ENCODE data around the gene SLC22A23. TPM values are rescaled to one million over a fixed set of nuclear protein-coding genes. Genes with fewer than 3 reads are reported as not detected.

The SLC22A23 gene
- total RNA-seq, 2 donors from 2014 or later: 53.1 to 129 TPM

DNA sequence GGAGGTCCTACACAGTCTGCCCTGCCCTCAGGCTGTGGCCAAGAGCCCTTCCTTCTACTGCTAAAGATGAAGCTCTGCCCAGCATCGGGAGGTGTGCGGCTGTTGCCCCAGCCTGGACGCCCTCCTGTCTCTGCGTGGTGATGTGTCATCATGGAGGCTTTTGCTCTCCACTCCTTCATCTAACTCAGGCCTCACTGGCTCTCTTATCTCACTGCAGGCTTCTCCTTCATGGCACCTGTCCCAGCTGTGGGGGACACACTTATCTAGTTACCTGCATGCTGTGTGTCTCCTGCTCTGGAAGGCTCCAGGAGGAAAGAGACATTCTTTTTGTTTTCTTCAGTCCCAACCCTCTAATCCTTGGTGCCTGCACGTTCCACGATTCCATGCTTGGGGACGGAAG, 109.0 kb downstream of the SLC22A23 start:
- TF ChIP-seq POLR2AphosphoS5 (IDR thresholded peaks at IDR 0.05): no peak
- TF ChIP-seq, protein P1, sequence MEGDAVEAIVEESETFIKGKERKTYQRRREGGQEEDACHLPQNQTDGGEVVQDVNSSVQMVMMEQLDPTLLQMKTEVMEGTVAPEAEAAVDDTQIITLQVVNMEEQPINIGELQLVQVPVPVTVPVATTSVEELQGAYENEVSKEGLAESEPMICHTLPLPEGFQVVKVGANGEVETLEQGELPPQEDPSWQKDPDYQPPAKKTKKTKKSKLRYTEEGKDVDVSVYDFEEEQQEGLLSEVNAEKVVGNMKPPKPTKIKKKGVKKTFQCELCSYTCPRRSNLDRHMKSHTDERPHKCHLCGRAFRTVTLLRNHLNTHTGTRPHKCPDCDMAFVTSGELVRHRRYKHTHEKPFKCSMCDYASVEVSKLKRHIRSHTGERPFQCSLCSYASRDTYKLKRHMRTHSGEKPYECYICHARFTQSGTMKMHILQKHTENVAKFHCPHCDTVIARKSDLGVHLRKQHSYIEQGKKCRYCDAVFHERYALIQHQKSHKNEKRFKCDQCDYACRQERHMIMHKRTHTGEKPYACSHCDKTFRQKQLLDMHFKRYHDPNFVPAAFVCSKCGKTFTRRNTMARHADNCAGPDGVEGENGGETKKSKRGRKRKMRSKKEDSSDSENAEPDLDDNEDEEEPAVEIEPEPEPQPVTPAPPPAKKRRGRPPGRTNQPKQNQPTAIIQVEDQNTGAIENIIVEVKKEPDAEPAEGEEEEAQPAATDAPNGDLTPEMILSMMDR (IDR thresholded peaks at IDR 0.05): no peak
- TF ChIP-seq POLR2A (IDR thresholded peaks at IDR 0.05): no peak
- H3K4me3 ChIP-seq: no peak overlapping the region
- 93% methylated on average over 7 of the region's 7 CpGs for WGBS
- H3K27ac ChIP-seq: no peak overlapping the region
- intact Hi-C loops (cut with DNase I): no loop called here
- H3K27me3 ChIP-seq (replicated peaks; ENCODE audit: insufficient read depth): no peaks in the 10 kb centered on the region
- DNase-seq (ENCODE audit: low spot score): no peak
- H3K9me3 ChIP-seq: no peaks in the 10 kb centered on the region
- H3K4me1 ChIP-seq (replicated peaks): peaks cover 4% of the 10 kb centered on the region
- H3K36me3 ChIP-seq: no peaks in the 10 kb centered on the region

DNA sequence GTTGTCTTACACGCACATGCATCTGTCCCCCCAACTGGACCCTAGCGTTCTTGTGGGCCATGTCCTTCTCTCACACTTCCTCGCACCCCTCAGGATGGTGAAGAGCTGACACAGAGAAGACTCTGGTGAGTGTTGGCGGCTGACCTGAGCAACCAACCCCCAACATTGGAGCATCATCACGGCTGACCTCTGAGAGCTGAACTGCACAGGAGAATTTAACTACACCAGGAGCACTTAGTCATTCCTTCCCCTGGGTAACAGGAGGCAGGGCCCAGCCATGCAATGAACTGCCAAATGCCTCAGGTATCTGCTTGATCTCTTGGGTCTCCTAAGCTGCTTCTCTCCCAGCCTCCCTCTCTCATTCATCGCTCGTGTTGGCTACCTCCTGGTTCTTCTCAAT, 109.6 kb downstream of the SLC22A23 start:
- Histone ChIP-seq H3K27me3 (replicated peaks; ENCODE audit: insufficient read depth) (no peaks in the 10 kb centered on the region), H3K4me3 (no peak overlapping the region), H3K36me3 (no peaks in the 10 kb centered on the region), H3K4me1 (replicated peaks) (peaks cover 4% of the 10 kb centered on the region), H3K9me3 (no peaks in the 10 kb centered on the region), H3K27ac (no peak overlapping the region)
- no peak for DNase-seq (ENCODE audit: low spot score)
- intact Hi-C loops (cut with DNase I): no loop called here
- no peak for TF ChIP-seq POLR2A (IDR thresholded peaks at IDR 0.05)
- no peak for TF ChIP-seq POLR2AphosphoS5 (IDR thresholded peaks at IDR 0.05)
- 94% methylated on average over 7 of the region's 7 CpGs for WGBS

DNA sequence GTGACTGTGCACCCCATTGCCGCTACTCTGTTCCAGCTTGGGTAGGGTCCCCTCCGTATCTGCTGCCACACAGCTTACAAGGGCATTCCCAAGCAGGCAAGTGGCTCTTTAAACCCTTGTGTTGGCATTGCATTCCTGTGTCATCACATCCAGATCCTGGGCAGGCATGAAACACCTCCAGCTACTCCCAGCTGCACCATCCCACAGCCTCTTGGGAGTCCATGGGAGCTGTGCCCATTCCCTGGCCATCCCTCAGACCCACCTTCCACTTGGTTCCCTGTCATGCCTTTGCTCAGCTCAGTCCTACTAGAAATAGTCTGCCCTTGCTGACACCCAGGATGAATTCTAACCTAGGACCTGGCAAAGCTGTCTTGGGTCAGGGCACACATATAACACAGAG, 110.4 kb downstream of the SLC22A23 start:
- Histone ChIP-seq H3K36me3 (no peaks in the 10 kb centered on the region), H3K27me3 (replicated peaks; ENCODE audit: insufficient read depth) (no peaks in the 10 kb centered on the region), H3K9me3 (no peaks in the 10 kb centered on the region), H3K4me1 (replicated peaks) (no peaks in the 10 kb centered on the region), H3K4me3 (no peak overlapping the region), H3K27ac (no peak overlapping the region)
- TF ChIP-seq POLR2A (IDR thresholded peaks at IDR 0.05) (no peak), POLR2AphosphoS5 (IDR thresholded peaks at IDR 0.05) (no peak)
- TF ChIP-seq, protein P1 (IDR thresholded peaks at IDR 0.05): no peak
- WGBS: 91% methylated on average over 2 of the region's 2 CpGs
- no peak for DNase-seq (ENCODE audit: low spot score)
- intact Hi-C loops (cut with DNase I): no loop called here

DNA sequence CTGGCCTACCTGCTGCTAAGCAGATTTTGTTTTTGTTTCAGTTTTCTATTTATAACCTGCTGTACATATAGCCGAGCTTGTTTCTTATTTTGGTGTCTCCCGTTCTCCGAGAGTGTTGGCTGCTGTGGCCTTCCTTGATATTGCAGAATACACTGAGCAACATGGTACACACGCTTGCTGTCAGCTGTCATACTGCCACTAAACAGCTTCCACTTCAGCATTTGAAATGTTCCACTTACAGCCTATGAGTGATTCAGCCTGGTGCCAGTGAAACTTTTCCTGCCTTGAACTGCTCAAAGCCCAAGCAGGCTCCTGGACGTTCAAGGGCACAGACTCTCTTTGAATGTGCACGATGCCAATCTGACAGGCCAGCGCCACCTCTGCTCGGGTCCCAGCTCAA, 111.0 kb downstream of the SLC22A23 start:
- Histone ChIP-seq H3K27ac (no peak overlapping the region), H3K9me3 (no peaks in the 10 kb centered on the region), H3K36me3 (no peaks in the 10 kb centered on the region), H3K4me3 (no peak overlapping the region), H3K4me1 (replicated peaks) (no peaks in the 10 kb centered on the region), H3K27me3 (replicated peaks; ENCODE audit: insufficient read depth) (no peaks in the 10 kb centered on the region)
- intact Hi-C loops (cut with DNase I): no loop called here
- 82% methylated on average over 8 of the region's 8 CpGs for WGBS
- DNase-seq (ENCODE audit: low spot score): no peak
- TF ChIP-seq POLR2A (IDR thresholded peaks at IDR 0.05) (no peak), POLR2AphosphoS5 (IDR thresholded peaks at IDR 0.05) (no peak)
- TF ChIP-seq, protein P1 (IDR thresholded peaks at IDR 0.05): no peak

DNA sequence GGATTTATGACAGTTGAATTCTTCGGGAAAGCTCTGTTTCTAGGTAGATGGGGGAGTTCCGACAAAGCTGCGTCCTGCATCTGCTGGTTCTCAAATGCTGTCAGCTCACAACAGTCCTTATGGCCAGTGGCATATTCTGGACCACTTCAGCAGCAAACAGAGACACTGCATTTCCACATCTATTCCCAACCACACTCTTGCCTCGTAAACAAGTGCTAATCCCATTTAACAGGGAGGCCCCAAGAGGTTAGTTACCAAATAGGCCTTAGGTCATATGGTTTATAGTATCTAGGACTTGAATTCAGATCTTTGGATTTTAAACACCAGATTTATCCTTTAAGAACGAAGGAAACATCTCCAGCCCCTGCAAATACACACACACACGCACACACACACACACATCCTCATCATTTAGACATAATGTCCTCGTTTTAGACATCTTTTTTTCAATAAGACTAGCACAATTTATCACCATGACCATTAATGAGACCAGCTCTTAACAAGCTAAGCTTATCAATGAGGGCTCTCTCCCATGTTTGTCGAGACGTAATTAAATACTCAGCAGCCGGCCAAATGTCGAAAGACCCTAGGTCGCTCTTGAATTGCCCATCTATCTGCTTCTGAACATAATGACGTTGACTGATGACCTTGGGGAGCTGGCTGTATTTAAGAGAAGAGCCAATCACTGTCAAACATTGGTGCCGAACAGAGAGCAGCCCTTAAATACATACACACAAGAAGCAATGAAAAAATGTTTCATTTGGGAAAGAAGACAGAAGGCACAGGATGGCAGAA, 113.6 kb downstream of the SLC22A23 start:
- Histone ChIP-seq H3K4me3 (no peak overlapping the region), H3K27ac (no peak overlapping the region), H3K9me3 (no peaks in the 10 kb centered on the region), H3K4me1 (replicated peaks) (no peaks in the 10 kb centered on the region), H3K27me3 (replicated peaks; ENCODE audit: insufficient read depth) (no peaks in the 10 kb centered on the region), H3K36me3 (no peaks in the 10 kb centered on the region)
- intact Hi-C loops (cut with DNase I): no loop called here
- TF ChIP-seq, protein P1 (IDR thresholded peaks at IDR 0.05): no peak
- TF ChIP-seq POLR2A (IDR thresholded peaks at IDR 0.05): no peak
- no peak for TF ChIP-seq POLR2AphosphoS5 (IDR thresholded peaks at IDR 0.05)
- no peak for DNase-seq (ENCODE audit: low spot score)
- WGBS: 95% methylated on average over 14 of the region's 14 CpGs
